ENCODE data around the gene NRN1. TPM values are rescaled to one million over a fixed set of nuclear protein-coding genes. Genes with fewer than 3 reads are reported as not detected.

Gene NRN1
- total and polyA plus RNA-seq, 4 experiments from 2014 or later: 0.49 TPM; not detected in 3

DNA sequence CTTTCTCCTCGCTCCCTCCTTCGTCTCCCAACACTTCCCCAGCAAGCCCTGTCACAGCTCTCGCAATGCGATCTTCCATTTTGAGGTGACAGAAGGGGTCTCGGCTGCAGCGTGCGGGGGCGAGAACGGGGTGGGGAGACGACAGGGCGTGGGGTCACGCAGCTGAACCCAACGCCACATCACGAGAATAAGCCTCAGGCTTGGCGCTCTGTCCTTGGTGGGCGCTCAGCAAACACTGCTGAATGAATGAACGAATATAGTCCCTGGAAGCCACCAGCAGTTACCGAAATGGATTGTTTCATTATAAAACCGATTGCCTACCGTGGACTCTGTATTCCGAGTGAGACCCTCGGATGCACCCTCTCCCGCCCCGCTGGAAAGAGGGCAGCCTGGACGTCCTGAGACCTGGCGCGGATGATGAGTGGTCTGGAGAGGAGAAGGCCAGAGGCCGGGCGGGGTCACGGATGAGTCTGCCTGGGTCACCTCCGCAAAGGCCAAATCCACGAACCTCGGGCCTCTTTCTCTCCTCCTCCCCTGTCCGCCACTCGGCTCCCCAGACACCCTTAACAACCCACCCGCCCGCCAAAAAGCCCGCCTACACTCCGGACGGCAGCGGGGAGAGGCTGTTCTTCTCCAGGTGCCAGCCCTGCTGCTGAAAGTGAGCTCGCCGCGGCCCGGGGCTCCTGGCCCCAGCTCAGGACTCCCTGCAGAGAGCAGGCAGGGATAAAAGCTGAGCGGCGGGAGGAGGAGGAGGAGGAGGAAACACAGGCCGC lies 3.7 kb downstream of the NRN1 start:
- peak in 3 of 5 donors; percentile 16 to 35 (median 23) for DNase-seq
- Histone ChIP-seq H3K9me3 (ENCODE audit: control insufficient read depth in 1 of 2, low read length in 2 of 2) (peaks cover 0 to 4% of the 10 kb centered on the region in 2 donors), H3K27me3 (ENCODE audit: insufficient read depth, low read length) (peaks cover 98% of the 10 kb centered on the region), H3K36me3 (ENCODE audit: insufficient read depth, low read length) (no peaks in the 10 kb centered on the region), H3K4me1 (ENCODE audit: insufficient read depth, low read length) (peaks cover 76% of the 10 kb centered on the region), H3K27ac (ENCODE audit: low read depth, low read length) (no peak overlapping the region), H3K4me3 (ENCODE audit: low read length in 2 of 2) (peak overlapping the region; percentile 0 to 15)
- peak overlapping the region in 5 of 7 donors; percentile 7 to 91 (median 78) for H3K27ac Mint-ChIP-seq
- ChIA-PET CTCF (ENCODE audit: partially characterized antibody) (no interaction called here), POLR2A (ENCODE audit: partially characterized antibody) (interaction anchor here (1.1 to 1.2 kb wide), 2 partner anchors 8 to 136 kb away, joined by 3 read pairs; no protein-coding TSS in a partner anchor)
- H3K27me3 Mint-ChIP-seq: peaks cover 69 to 81% of the 10 kb centered on the region in 2 donors
- peaks cover 0 to 62% (median 40%) of the 10 kb centered on the region in 8 donors for H3K9me3 Mint-ChIP-seq
- H3K36me3 Mint-ChIP-seq: peaks cover 6 to 12% of the 10 kb centered on the region in 2 donors
- H3K4me3 Mint-ChIP-seq: peak overlapping the region; percentile 57 to 93 (median 82)
- peaks cover 37 to 90% (median 62%) of the 10 kb centered on the region in 4 donors for H3K4me1 Mint-ChIP-seq
- intact Hi-C loops (cut with micrococcal nuclease): loop anchor here (10.0 kb wide), 2 partner anchors 738 to 1228 kb away; partner anchors contain the start of genes CDYL, FARS2 and LYRM4

DNA sequence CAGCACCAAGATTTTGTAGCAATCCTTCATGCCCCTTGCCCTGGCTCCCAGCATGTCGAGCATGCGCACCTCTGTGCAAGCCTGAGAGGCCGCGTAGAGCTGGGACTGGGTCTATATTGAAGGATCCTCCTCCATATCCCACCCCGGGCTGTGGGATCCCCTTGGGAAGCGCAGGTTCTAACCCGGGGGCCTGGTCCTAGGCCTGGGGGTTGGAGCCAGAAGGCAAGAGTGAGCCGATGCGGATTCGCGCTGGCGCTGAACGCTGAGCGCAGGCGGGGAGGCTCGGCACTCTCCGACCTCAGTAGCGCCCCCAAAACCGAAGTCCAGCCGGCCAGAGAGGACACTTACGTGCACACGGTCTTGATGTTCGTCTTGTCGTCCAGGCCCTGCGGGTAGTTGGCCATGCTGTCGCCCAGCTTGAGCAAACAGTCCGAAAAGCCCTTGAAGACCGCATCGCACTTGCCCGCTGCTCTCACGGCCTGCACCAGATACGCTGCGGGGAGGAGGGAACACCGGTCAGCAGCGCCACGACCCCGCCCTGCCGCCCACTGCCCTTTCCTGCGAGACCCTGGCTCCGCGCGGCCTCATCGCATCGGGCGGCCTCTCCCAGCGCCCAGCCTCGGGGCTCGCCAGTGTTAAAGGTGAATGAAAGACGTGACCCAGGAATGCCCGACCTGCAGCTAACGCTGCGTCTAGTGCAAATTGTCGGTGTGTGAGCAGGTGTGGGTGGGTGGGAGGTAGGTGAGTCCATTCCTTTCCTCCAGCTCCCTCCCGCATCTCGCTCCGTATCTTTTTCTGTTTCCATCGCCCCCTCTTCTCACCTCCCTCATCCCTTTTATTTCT lies 4.5 kb downstream of the NRN1 start:
- peaks cover 0 to 4% of the 10 kb centered on the region in 2 donors for H3K9me3 ChIP-seq (ENCODE audit: control insufficient read depth in 1 of 2, low read length in 2 of 2)
- H3K27ac ChIP-seq (ENCODE audit: low read depth, low read length): no peak overlapping the region
- peaks cover 98% of the 10 kb centered on the region for H3K27me3 ChIP-seq (ENCODE audit: insufficient read depth, low read length)
- peak in 1 of 5 donors; percentile 40 for DNase-seq
- Mint-ChIP-seq H3K4me1 (peaks cover 37 to 90% (median 63%) of the 10 kb centered on the region in 4 donors), H3K27ac (peak overlapping the region in 5 of 7 donors; percentile 53 to 91 (median 80)), H3K4me3 (peak overlapping the region; percentile 14 to 93 (median 82)), H3K36me3 (peaks cover 6 to 13% of the 10 kb centered on the region in 2 donors), H3K27me3 (peaks cover 72 to 82% of the 10 kb centered on the region in 2 donors), H3K9me3 (peaks cover 0 to 61% (median 40%) of the 10 kb centered on the region in 8 donors)
- ChIA-PET CTCF (ENCODE audit: partially characterized antibody) (no interaction called here), POLR2A (ENCODE audit: partially characterized antibody) (no interaction called here)
- intact Hi-C loops (cut with micrococcal nuclease): loop anchor here (10.0 kb wide), 2 partner anchors 737 to 1227 kb away; partner anchors contain the start of genes CDYL, FARS2 and LYRM4
- no peaks in the 10 kb centered on the region for H3K36me3 ChIP-seq (ENCODE audit: insufficient read depth, low read length)
- H3K4me3 ChIP-seq (ENCODE audit: low read length in 2 of 2): no peak overlapping the region
- H3K4me1 ChIP-seq (ENCODE audit: insufficient read depth, low read length): peaks cover 76% of the 10 kb centered on the region

- peak overlapping the region in 5 of 7 donors; percentile 15 to 88 (median 53) for H3K27ac Mint-ChIP-seq
- DNase-seq: peak in 1 of 5 donors; percentile 8
These were observed 5.3 kb downstream of the NRN1 start for GRCh38 chr6:6001443-6001842.

DNA sequence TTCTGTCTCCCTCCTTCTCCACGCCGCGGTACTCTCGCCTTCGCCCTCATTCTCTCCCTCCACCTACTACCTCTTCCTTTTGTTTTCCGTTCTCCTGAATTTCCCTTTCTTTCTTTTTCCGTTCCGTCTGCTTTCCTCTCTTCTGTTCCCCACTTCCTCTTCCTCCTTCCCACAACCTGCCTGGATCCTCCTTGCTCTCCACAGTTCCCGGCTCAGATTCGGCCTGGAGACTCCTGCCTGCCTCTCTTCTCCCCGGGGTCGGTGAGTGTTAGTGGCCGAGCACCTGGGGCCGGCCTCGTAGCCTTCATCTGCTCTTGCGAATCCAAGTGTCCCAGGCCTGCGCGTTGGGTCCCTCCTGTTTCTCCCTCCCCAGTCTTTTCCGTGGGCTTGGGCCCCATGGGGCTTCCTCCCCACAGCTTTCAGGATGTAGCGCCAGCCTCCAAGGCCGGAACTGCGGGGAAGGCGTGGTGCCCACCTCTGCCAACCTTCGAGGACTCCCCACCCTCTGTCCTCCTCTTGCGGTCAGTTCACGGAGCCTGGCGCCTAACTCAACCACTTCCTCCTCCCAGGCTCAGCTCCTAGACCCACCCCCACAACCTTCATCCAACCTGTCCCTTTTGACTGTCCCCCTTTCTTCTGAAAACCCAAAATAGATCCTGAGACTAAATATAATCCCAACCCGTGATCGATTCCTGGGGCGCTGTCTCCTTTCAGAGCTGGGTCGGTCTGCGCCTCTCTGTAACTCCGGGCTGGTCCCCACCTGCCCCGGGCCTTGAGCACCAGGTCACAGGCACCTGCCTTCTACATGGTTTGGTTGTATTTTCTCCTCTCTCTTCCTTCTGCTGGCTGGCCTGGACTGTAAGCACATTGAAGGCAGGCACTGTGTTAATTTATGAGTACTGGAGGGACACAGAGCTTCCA lies 6.8 kb downstream of the NRN1 start:
- Histone ChIP-seq H3K4me1 (ENCODE audit: insufficient read depth, low read length) (peaks cover 83% of the 10 kb centered on the region), H3K27me3 (ENCODE audit: insufficient read depth, low read length) (peaks cover 97% of the 10 kb centered on the region), H3K36me3 (ENCODE audit: insufficient read depth, low read length) (no peaks in the 10 kb centered on the region), H3K9me3 (ENCODE audit: control insufficient read depth in 1 of 2, low read length in 2 of 2) (peaks cover 0 to 4% of the 10 kb centered on the region in 2 donors), H3K27ac (ENCODE audit: low read depth, low read length) (no peak overlapping the region), H3K4me3 (ENCODE audit: low read length in 2 of 2) (no peak overlapping the region)
- peak overlapping the region in 7 of 8 donors; percentile 9 to 71 (median 44) for H3K4me3 Mint-ChIP-seq
- CTCF ChIA-PET (ENCODE audit: partially characterized antibody): interaction anchor here (0.9 kb wide), 1 partner anchor 13 kb away, joined by 3 read pairs; no protein-coding TSS in a partner anchor
- H3K36me3 Mint-ChIP-seq: peaks cover 7 to 18% of the 10 kb centered on the region in 2 donors
- H3K27ac Mint-ChIP-seq: peak overlapping the region in 4 of 7 donors; percentile 29 to 88 (median 78)
- intact Hi-C loops (cut with micrococcal nuclease): loop anchor here (10.0 kb wide), 3 partner anchors 135 to 1225 kb away; partner anchors contain the start of genes CDYL, FARS2 and LYRM4
- peaks cover 0 to 51% (median 31%) of the 10 kb centered on the region in 8 donors for H3K9me3 Mint-ChIP-seq
- POLR2A ChIA-PET (ENCODE audit: partially characterized antibody): interaction anchor here (1.2 kb wide), 1 partner anchor 8 kb away, joined by 4 read pairs; no protein-coding TSS in a partner anchor
- H3K27me3 Mint-ChIP-seq: peaks cover 74 to 84% of the 10 kb centered on the region in 2 donors
- peaks cover 43 to 92% (median 66%) of the 10 kb centered on the region in 4 donors for H3K4me1 Mint-ChIP-seq
- DNase-seq: no peak

More at GRCh38 chr6:6001443-6001842, 5.3 kb downstream of the NRN1 start:
- H3K4me1 ChIP-seq (ENCODE audit: insufficient read depth, low read length): peaks cover 76% of the 10 kb centered on the region
- H3K36me3 ChIP-seq (ENCODE audit: insufficient read depth, low read length): no peaks in the 10 kb centered on the region
- peaks cover 97% of the 10 kb centered on the region for H3K27me3 ChIP-seq (ENCODE audit: insufficient read depth, low read length)
- peaks cover 38 to 90% (median 63%) of the 10 kb centered on the region in 4 donors for H3K4me1 Mint-ChIP-seq
- peaks cover 0 to 58% (median 40%) of the 10 kb centered on the region in 8 donors for H3K9me3 Mint-ChIP-seq
- H3K36me3 Mint-ChIP-seq: peaks cover 6 to 18% of the 10 kb centered on the region in 2 donors
- ChIA-PET POLR2A (ENCODE audit: partially characterized antibody) (no interaction called here), CTCF (ENCODE audit: partially characterized antibody) (interaction anchor here (0.9 kb wide), 1 partner anchor 12 kb away, joined by 3 read pairs; no protein-coding TSS in a partner anchor)
- H3K4me3 Mint-ChIP-seq: peak overlapping the region in 7 of 8 donors; percentile 13 to 93 (median 63)
- H3K4me3 ChIP-seq (ENCODE audit: low read length in 2 of 2): no peak overlapping the region
- peaks cover 74 to 83% of the 10 kb centered on the region in 2 donors for H3K27me3 Mint-ChIP-seq
- intact Hi-C loops (cut with micrococcal nuclease): loop anchor here (10.0 kb wide), 2 partner anchors 737 to 1227 kb away; partner anchors contain the start of genes CDYL, FARS2 and LYRM4
- H3K27ac ChIP-seq (ENCODE audit: low read depth, low read length): no peak overlapping the region
- H3K9me3 ChIP-seq (ENCODE audit: control insufficient read depth in 1 of 2, low read length in 2 of 2): peaks cover 0 to 4% of the 10 kb centered on the region in 2 donors

DNA sequence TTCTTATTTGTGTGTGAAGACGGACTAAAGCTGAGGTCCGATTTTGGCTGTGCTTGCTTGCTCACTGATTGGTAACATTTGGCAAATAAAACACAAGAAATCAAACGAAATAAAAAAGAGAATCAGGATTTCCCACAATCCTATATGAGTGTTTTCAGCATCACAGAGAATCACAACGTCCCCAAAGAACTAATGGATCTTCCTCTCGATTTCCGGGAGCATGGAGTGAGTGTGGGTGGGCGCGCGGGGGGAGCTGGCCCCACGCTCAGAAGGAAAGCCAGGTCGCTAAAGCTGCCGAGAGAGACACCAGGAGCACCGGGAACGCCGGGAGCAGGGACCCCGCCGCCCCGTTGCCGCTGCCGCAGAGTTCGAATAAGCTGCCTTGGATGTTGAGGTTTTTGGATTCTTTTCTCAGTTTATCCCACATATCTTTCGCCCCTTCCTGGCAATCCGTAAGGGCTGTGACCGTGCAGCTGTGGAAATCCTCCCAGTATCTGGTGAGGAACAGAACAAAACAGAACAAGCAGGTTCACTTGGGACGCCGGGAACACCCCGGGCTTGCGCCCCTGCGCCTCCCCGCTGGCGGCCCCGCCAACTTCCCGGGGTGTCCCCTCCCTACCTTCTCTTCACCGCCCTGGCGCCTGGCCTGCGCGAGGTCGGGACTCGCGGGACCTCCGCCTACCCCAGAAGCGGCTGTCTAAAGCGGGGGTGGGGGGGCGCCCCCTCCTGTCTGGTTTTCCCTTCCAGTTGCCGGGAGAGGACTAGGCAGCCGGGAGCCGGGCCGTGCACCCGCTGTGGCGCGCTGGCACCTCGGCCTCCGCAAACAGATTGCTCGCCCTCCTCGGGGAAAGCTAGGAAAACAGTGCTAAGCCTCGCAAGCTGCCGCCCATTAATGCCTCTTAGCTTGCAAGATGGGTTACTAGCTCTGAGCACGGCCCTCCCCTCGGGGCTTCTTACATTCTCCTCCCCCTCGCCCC lies 7.7 kb downstream of the NRN1 start:
- Mint-ChIP-seq H3K27me3 (peaks cover 77 to 82% of the 10 kb centered on the region in 2 donors), H3K9me3 (peaks cover 0 to 44% (median 23%) of the 10 kb centered on the region in 8 donors), H3K27ac (peak overlapping the region in 3 of 7 donors; percentile 52 to 88 (median 88)), H3K4me3 (peak overlapping the region in 7 of 8 donors; percentile 14 to 73 (median 51)), H3K36me3 (peaks cover 7 to 16% of the 10 kb centered on the region in 2 donors), H3K4me1 (peaks cover 38 to 91% (median 64%) of the 10 kb centered on the region in 4 donors)
- H3K36me3 ChIP-seq (ENCODE audit: insufficient read depth, low read length): no peaks in the 10 kb centered on the region
- CTCF ChIA-PET (ENCODE audit: partially characterized antibody): interaction anchor here (1.2 kb wide), 1 partner anchor 9 kb away, joined by 5 read pairs; no protein-coding TSS in a partner anchor
- POLR2A ChIA-PET (ENCODE audit: partially characterized antibody): interaction anchor here (1.2 kb wide), 1 partner anchor 9 kb away, joined by 4 read pairs; no protein-coding TSS in a partner anchor
- DNase-seq: peak in 1 of 5 donors; percentile 24
- peaks cover 81% of the 10 kb centered on the region for H3K4me1 ChIP-seq (ENCODE audit: insufficient read depth, low read length)
- intact Hi-C loops (cut with micrococcal nuclease): loop anchor here (10.0 kb wide), 1 partner anchor 134 kb away; no protein-coding TSS in a partner anchor
- no peaks in the 10 kb centered on the region for H3K9me3 ChIP-seq (ENCODE audit: control insufficient read depth in 1 of 2, low read length in 2 of 2)
- H3K27ac ChIP-seq (ENCODE audit: low read depth, low read length): no peak overlapping the region
- H3K27me3 ChIP-seq (ENCODE audit: insufficient read depth, low read length): peaks cover 97% of the 10 kb centered on the region
- H3K4me3 ChIP-seq (ENCODE audit: low read length in 2 of 2): no peak overlapping the region
